Right ventricle myocardium inferior (tissue), 1 donor: ENCODE results near the gene LRRC10B. TPM values are rescaled to one million over a fixed set of nuclear protein-coding genes. Genes with fewer than 3 reads are reported as not detected.

Source experiments
- ATAC-seq: fragments of 200-7000 bp; cut with Tn5 transposase; one replicate; pipeline ENCODE4 v1.9.1; 2020; ENCODE audit warnings: mild to moderate bottlenecking, moderate library complexity
- DNase-seq: peaks from one replicate; pipeline ENCODE4 v3.0.0; 2021; ENCODE audit errors: missing footprints
- intact Hi-C: fragments of 100-400 bp; cut with DNase I; formaldehyde crosslinking; loops from one replicate; pipeline ENCODE4 v1.11.0; 2022
- total RNA-seq: library from RNA; stranded (reverse); fragmentation: NEBNext Ultra II Directional; extraction: Animal tissue kit (Norgen Biotek cat#: 25700); gene quantifications from one replicate; pipeline ENCODE4 v1.2.1, GENCODE V29; 2021
- donor health status: DM: no; HTN: yes; CAD: no; lungs with severe emphysema.

LRRC10B gene
- total RNA-seq, 1 donor from 2014 or later, result 0.60 TPM

DNA sequence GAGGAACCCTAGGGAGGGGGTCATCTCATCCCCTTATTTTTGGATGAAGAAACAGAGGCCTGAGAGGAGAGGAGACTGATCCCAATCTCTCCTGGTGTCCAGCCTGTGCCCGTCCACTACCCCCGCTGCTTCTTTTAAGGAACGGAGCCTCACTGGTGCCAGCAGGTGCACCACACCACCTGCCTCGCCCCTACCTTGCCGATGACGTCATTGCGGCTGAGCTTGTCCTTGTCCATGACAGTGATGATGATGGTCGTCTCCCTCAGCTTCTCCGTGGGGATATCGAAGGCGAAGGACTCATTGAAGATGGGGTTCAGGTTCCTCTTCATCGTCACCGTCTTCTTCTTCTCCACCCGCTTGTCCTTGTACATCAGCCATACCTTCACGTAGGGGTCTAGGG lies 14.3 kb downstream of the LRRC10B start:
- intact Hi-C loops, result no loop called here
- DNase-seq (peak; percentile 23), ATAC-seq (no peak)

DNA sequence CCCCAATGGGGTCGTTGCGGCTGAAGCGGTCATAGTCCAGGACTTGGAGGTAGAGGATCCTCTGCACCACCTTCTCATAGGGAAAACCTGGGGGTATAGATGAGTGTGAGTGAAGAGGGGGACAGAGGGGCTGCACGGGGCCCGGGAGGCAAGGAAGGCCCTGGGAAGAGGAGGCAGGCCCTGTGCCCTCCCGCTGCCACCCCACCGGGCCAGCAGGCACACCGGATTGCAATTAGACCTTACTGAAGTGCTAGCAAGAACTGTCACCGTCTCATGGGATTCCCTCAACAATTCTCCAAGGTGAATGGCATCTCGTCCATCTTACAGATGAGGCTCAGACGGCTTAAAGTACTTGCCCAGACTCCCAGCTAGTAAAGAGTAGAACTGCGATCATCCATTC lies 15.9 kb downstream of the LRRC10B start:
- peak; percentile 34 for DNase-seq
- intact Hi-C loops, result no loop called here
- no peak for ATAC-seq

DNA sequence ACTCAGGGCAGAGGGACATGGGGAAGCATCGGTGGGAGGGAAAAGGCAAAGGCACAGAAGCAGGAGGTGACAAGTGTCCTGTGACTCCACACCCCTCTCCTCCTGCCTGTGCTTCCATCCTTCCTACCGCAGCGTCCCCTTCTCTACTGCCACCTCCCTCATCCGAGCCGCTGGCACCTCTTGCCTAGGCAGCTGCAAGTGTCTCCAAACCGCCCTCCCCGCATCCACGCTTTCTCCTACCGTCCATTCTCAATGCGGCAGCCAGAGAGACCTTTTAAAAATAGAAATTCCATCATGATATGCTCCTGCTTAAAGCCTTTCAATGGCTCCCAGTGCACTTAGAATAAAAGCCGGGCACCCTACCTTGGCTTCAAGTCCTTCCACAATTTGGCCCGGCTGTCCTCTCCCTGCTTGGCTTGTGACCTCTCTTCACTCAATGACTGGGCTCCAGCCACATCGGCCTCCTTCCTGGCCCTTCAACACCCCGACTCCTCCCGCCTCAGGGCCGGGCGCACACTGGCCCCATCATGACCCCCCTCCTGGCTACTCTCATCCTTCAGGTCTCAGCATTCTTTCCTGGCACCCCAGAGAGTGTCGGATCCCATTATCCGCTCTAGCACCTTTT lies 16.5 kb downstream of the LRRC10B start:
- intact Hi-C loops, result no loop called here
- ATAC-seq (peak; percentile 51), DNase-seq (peak; percentile 64)

DNA sequence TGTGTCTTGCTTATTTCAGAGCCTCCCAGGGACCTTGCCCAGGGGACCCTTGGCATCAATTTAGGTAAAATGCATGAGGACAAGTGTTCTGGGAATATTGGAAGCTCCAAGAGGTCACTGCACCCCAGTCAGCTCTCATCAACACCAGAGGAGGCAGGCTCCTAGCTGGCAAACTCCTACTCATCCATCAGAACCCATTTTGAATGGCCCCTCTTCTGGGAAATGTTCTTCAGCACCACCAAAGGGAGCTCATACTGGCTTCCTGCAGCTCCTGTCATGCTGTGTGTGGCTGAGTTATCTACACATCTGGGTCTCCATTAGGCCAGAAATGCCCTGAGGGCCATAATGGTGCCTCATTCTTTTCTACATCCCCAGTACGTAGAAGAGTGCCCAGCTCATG lies 17.7 kb downstream of the LRRC10B start:
- intact Hi-C loops, result loop anchor here (2.0 kb wide), 1 partner anchor 55 kb away; the partner anchor contains the start of gene SYT7
- no peak for DNase-seq
- no peak for ATAC-seq

DNA sequence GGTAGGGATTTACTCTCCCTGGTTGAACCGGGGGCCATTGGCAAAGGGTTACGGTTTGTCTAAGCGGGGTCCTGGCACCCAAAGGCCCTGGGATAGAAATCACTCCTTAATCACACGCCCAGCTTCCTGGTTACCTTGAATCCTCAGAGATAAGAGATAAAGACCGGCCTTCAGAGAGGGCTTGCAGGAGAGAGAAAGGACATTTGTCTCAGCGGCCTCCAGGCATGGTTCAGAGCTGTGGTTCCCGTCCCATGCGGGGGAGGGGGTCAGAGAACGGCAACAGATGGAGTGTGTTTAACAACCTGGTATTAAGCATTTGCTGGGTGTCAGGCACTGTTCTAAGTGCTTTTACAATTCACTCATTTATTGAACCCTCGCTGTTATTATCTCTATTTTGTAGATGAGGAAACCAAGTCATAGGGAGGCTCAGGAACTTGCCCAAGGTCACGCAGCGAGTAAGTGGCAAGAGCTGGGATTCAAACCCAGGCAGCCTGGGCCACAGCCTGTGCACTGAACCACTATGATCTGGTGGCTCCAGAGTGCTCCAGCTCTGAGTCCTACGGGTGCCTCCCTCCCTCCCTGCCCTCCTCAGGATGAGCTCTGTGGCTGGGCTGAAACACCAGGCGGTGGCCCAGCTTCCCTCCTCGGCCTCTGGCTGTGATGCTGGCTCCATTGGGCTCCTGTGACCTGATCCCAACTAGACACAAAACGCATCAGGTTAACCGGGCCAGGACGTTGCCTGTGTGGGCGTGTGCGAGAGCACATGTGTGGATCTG lies 18.6 kb downstream of the LRRC10B start:
- no peak for ATAC-seq
- intact Hi-C loops, result loop anchor here (2.0 kb wide), 1 partner anchor 54 kb away; the partner anchor contains the start of gene SYT7
- DNase-seq, result peak; percentile 28

DNA sequence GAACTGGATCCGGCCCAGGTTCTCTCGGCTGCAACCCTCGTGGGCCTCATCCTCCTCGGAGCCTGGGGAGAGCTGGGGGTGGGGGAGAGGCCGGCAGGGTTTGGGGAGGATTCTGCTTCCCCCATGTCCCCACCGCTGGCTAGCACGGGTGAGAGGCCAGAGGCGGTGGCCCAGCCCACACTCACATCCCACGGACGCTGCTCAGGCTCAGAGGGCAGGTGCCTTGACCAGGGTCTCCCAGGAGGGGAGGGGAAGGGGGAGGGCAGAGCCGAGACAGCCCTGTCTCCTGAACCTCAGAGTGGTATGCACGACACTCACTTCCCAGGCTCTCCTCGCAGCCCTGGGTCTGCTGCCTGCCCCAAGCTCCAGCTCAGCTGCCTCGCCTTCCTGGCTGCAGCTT lies 19.6 kb downstream of the LRRC10B start:
- intact Hi-C loops, result no loop called here
- ATAC-seq (no peak), DNase-seq (no peak)

DNA sequence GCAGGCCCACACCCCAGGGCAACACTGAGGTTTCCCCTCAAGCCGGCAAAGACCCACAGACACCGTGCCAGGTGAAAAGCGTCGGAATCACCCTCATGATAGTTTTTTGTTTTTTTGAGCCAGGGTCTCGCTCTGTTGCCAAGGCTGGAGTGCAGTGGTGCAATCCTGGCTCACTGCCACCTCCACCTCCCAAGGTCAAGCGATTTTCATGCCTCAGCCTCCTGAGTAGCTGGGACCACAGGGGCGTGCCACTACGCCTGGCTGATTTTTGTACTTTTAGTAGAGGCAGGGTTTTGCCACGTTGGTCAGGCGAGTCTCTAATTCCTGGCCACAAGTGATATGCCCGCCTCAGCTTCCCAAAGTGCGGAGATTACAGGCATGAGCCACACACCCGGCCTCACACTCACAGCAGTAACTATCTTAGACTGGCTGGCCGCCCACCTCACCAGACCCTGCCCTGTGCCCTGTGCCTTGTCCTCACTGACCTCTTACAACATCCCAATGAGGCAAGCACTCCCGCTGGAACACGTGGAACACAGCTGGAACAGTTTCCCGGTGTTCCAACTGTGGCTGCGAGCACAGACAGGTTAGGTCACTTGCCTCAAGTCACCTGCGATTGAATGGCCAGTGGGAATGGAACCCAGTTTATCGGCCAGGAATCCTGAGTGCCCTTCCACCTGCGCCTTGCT lies 21.1 kb downstream of the LRRC10B start:
- intact Hi-C loops, result no loop called here
- ATAC-seq (peak; percentile 67), DNase-seq (no peak)

DNA sequence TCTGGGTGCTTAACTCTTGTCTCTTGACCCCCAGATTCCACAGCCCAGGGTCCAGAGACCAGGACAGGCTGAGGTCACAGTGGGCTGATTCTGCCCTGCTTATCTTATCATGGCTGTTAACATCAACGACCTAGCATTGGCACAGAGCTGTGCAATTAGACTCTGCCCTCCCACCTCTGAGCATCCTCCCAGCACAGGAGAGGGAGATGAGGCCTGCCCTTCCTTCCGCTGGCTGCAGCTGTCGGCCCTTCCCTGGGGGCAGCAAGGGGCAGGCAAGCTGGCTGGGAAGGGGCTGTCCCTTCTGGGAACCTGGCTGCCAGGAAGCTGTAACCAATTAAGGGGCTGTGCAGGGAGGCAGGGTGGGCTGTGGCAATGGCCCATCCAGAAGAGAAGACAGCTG lies 22.5 kb downstream of the LRRC10B start:
- ATAC-seq (no peak), DNase-seq (no peak)
- intact Hi-C loops, result no loop called here

DNA sequence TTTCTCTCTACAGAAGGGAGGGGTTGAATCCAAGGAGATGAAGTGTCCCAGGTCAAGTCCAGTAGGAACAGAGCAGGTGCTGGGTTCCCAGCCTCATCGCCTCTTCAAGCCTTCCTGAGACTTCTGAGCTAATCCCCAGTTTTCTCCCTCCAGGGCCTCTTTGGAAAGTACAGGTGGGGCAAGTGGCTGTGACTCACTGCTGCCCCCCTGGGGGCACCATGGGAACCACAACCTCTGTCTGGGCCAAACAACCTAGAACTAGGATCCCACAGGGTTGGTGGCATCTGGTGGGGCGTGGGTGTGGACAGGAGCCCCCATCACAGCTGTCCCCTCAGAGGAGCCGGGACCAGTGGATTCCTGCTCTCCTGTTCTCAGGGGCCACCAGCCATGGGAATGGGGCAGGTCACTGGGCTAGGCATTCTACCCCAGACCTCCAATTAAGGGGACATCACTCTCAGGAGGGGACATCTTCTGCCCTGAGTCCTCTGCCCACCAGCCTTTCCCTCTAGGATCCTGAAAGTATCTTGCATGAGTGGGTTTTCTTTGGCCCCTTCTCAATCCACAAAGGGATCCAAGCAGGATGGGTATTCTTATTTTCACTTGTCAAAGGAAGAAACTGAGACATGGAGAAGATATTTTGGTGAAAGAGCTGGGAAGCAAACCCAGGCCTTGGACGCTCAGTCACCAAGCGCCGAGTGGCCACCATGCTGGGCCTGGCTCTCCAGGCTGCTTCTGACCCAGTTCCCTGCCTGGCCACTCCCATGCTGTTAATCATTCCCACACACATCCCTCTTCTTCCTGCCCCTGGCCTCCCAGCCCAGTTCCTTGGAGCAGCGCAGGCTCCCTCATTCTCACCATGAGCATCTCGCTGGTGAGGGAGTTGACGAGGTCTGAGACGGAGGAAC lies 23.8 kb downstream of the LRRC10B start:
- intact Hi-C loops, result no loop called here
- ATAC-seq (no peak), DNase-seq (no peak)

DNA sequence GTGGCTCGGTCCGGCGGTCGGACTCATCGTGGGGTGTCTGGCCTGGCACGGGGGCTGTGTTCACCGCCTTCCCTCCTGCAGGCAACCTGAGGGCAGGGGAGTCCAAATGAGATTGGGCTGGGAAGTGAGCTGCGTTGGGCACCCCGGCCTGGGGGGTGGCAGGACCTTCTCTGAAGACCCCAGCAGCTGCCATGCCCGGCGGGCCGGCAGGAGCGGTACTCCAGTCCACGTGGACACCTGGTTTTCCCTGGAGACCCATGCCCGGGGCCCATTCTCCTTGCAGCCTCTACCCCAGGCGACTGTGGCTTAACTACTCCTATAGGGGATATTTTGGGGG lies 24.5 kb downstream of the LRRC10B start:
- ATAC-seq (no peak), DNase-seq (no peak)
- intact Hi-C loops, result no loop called here

DNA sequence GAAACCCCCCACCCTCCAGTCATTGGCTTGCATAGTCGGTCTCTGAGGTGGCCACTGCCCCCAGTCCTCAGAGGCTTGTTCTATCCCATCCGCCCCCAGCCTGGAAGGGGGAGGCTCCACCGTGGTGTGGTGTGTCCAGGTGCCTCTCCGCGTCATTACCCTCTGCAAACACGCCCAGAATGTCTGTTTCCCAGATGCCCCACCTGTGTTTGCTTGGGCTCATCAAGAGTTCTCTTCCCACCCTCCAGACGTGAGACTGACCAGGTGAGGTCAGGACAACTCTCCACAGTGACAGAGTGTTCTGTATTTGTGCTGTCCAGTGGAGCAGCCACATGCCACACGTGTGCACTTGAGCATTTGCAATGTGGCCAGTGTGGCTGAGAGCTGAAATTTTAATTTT lies 24.9 kb downstream of the LRRC10B start:
- intact Hi-C loops, result no loop called here
- ATAC-seq (no peak), DNase-seq (no peak)

DNA sequence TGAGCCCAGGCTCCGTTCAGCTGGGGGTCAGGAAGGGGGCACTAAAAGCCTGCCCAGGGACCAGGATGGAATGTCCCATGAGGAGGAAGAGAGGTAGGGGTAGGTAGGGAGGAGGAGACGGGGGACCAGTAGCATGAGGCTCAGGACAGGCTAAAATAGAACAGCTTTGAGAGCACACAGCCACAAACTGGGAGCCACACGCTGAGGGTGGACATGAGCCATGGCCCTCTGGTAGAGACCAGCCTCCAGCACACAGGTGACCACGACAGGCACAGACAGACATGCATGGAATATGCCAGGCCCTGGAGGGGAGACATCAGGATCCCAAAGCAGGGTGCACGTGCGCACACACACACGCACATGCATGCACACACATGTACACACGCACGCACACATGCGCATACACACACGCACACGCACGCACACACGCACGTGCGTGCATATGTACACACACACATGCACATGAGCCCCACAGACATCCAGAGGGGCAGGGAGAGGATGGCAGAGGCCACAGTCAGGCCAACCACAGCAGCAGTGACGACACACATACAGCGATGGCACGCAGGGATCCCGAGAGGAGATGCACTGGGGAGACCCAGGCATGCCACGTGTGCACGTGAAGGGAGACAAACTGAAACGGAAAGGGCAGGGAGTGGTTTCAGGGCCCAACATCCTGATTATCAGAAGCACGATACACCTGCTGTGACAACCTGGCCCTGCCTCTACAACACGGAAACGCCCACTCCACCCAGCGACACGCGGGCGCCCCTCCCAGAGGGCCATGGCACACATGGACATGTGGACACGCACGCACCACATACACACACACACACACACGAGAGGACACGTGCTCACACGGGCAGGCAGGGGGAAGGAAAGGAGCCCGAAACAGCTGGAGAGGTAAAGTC lies 25.7 kb downstream of the LRRC10B start:
- ATAC-seq (no peak), DNase-seq (no peak)
- intact Hi-C loops, result loop anchor here (2.0 kb wide), 1 partner anchor 15 kb away; no protein-coding TSS in a partner anchor

DNA sequence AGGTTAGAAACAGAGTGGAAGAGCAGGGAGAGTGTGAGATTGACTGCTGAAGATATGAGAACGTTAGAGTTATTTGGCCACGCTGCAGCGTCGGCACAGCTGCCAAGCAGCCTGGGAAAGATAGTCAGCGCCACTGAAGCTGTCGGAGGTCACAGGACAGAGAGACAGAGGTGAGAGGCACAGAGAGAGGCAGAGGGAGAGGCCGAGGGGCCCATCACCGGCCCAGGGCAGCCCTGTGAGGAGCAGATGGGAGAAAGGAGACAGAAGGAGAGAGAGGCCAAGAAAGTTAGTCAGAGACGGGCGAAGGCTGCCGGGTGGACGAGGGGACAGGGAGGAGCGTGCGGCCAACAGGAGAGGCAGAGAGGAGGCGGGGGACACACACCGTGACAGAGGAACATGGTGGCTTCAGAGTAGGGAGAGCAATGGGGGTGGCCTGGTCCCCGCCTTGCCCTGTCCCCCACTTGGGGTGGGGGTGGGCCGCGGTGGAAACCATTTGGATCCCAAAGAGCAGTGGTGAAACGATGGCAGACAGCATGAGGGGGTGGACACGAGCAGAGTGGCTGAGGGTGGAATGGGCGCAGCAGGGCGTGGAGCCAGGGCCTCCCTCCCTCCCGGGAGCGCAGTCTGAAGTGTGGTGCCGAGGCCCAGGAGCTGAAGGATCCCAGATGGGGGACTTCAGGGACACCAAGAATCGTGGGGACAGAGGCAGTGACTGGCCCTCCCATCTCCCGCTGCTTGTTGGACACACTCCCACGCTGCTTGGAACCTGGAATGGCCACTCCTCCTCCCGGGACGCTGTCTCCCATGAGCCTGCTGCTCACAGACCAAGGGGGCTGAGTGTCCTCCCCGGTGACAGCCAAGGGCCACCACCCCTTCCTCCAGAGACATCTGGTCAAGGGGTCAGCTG lies 26.6 kb downstream of the LRRC10B start:
- intact Hi-C loops, result loop anchor here (2.0 kb wide), 1 partner anchor 14 kb away; no protein-coding TSS in a partner anchor
- ATAC-seq (peak; percentile 63), DNase-seq (peak; percentile 70)

DNA sequence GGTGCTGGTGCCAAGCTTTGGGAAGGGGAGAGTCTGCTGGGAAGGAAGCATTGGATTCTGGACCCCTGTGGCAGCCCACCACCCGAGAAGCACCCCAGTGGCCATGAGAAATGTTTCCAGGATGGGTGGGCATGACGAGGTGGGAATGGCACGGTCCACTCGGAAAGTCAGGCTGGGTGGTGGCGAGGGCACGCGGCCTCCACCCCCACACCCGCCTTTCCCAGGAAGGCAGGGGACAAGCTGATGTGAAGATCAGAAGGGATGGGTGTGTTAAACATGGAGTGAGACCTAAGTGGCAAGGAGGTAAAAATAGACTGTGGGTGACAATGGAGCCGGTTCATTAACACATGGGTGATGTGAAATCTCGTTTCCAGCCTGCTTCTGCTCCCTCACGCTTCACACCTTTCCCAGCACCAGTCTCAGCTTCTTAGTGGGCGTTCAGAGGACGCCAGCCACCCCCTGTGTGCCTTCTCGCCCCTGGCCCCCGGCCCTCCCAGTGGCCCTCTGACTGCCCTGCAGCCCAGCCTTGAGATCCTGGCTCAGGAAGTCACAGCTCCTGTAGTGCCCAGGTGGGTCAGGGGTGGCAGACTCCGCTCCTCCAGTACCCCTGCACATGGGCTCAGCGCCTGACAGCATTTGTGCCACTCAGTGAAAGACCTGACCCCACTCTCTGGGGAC lies 27.6 kb downstream of the LRRC10B start:
- no peak for DNase-seq
- no peak for ATAC-seq
- intact Hi-C loops, result loop anchor here (2.0 kb wide), 1 partner anchor 13 kb away; no protein-coding TSS in a partner anchor

DNA sequence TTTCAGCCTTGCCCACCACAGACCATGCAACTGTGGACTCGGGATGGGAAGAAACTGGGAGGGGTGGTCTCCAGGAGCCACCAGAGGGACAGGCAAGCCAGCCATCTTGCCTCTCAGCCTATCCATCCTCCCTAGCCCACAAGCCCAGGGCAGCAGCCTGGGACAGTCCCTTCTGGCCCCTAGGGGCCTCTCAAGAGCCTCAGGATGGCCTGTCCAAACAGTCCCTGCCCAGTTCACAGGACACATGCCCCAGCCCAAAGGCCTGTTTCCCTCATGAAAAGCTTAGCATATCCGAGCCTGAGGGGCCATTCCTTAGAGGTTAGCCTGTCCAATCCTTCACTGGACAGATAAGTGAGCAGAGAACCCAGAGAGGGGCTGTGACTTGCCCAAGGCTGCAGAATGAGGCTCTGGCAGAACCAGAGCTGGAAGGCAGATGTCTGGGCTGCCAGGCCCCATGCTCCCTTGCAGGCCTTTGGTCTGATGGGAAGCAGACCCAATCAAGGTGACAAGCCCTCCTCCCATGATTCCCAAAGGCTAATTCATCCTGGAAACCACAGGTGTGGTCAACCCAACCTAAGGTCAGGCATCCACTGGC lies 28.2 kb downstream of the LRRC10B start:
- intact Hi-C loops, result no loop called here
- DNase-seq, result no peak
- ATAC-seq, result no peak

DNA sequence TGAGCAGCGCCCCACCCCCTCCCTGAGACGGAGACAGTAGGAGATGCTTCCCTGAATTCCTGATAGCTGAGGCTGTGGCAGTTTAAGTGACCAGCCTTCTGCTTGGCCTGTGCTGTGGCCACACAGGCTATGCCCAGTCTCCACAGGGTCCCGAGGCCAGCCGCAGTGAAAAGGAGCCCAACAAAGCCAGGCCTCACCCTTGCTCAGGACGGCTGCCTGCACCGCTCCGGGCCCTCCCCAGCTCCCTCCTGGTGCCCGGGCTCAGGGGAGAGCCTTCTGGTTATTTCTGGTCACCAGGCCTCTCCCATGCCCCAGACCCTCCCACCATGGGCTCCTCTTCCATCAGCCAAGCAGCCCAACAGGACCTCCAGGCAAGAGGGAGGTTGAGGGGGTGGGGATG lies 28.8 kb downstream of the LRRC10B start:
- intact Hi-C loops, result no loop called here
- ATAC-seq, result no peak
- peak; percentile 69 for DNase-seq
